Peyer's patch (tissue), 4 donors: ENCODE results near the gene SMPD4.
"Not testable (repeated sequence)": the region's sequence is repeated elsewhere in the genome, so short reads cannot be mapped to it uniquely, and the experiment has no call there.

ENCODE experiments used
- CTCF ChIP-seq, 6 experiments: fragments of 450-650 bp in 4 of 6; fragments of 200-600 bp in 2 of 6; sonication (generic) in 1 of 6; IDR thresholded peaks; one replicate each; pipeline ENCODE4 v1.5.1; 2017 to 2019; ENCODE audit warnings: antibody characterized with exemption in 6 of 6, mild to moderate bottlenecking in 3 of 6, moderate library complexity in 1 of 6
- POLR2A ChIP-seq, 2 donors: fragments of 450-650 bp; IDR thresholded peaks; one replicate each; pipeline ENCODE4 v1.5.1; 2017; ENCODE audit warnings: antibody characterized with exemption in 2 of 2, mild to moderate bottlenecking in 2 of 2, moderate library complexity in 2 of 2

- not testable (repeated sequence) for TF ChIP-seq CTCF, POLR2A (IDR thresholded peaks at IDR 0.05)
These were observed 6.7 kb upstream of the SMPD4 start for GRCh38 chr2:130187859-130188792.
